Stimulated activated CD8-positive, alpha-beta memory T cell treated with anti-CD3 and anti-CD28 coated beads, Interleukin-15, amount 100 ng/mL, for 24 hours (primary cell): Measurements from ENCODE around the gene NUP42.
"Not testable (repeated sequence)": the region's sequence is repeated elsewhere in the genome, so short reads cannot be mapped to it uniquely, and the experiment has no call there.

Experiments used
- DNase-seq: peaks from one replicate; pipeline ENCODE4 v3.0.0-alpha.2; 2020; ENCODE audit warnings: low read depth

Gene NUP42

DNA sequence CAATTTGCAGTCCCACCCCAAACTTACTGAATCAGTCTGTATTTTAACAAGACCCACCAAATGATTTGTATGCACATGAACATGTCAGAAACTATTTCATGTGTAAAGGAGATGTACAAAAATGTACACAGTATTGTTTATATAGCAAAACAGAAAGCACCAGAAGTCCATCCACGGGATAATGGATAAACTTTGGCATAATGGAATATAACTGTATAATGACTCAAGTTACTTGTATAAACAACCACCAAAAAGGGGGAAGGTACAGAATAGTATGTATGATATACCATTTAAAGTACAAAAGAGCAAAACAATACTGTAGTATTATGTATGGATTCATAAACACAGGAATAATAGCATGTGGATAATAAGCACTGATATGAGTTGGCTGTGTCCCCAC, 22.4 kb downstream of the NUP42 start:
- DNase-seq, result no peak

DNA sequence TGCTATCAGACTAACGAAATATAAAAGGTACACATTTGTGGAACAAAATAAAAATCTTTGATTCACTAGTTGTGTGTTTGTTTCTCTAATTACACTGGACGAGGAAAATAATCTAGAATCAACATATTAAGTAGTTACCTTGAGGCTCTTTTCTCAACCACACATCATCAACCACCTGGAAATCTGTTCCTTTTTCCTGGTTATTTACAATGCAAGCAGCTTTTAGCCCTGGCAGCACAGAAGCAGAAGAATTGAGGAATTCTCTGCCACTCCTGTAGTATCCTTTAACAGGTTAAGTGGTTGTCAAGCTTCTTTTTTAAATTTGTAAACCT, 23.7 kb downstream of the NUP42 start:
- DNase-seq, result no peak

DNA sequence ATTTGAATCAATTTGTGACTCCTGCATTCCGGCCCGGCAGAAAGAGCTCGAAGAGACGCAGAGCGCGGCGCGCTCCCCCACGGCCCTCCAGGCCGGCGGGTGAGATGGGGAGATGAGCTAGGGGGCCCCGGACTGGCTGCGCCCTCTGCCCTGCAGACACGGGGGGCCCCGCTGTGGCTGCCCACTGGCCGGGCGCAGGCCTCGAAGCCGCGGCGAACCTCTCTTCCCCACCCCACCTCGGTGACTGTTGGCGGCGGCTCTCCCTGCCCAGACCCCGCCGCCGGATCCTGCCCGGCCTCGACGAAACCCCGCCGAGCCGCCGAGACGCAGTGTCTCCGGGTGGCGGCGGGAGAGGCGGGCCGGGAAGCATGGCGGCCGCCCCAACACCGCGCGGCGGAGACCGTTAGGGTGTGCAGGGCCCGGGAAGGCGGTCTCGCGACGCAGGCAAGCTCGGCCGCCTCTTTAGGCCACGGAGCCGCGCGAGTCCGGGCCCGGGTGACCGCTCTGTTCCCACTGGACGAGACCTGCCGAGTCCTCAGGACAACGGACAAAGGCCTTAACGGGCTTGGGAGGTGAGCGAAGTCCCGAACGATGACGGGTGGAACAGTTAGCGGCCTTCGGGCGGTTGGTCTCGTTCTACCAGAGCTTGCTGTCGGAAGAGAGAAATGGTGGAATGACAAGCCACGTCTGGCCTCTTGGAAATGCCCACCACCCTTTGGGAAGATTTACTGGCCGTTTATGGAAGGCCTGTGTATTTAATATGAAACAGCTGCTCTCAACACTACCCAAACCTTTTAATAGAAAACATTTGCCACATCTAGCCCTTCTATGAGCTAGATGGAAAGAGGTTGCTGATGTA, 24.3 kb downstream of the NUP42 start:
- no peak for DNase-seq

DNA sequence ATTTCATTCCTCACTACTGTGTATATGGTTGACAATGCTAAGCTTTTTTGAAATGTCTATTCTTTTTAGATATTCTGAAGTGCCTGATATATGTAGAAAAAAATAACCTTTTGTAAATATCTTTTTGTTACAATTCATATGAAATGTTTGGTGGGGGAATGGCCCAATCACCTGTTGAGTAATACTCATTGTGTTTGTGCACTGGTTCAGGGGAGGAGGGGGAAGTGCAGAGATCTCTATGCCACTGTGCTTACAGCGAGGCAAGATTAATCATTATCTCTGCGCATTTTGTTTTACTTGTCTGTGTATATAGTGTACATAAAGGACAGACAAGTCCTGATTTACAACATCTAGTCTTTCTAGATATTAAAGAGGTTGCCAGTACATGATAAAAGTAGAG, 25.2 kb downstream of the NUP42 start:
- DNase-seq, result no peak

DNA sequence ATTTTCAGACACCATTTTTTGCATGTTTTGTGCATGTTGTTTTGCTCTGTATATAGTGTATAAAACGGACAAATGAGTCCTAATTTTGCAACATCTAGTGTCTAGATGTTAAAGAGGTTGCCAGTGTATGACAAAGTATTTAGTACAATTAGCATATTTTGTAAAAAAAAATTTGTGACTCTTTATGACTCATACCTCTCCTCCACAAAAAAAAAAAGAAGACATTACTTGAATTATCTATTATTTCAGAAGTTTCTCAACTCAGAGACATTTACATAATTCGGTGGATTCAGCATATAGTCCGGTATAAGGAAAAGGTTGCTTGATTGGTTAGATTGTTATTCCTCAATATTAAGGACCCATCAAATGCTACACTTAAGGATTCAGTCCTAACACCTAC, 26.0 kb downstream of the NUP42 start:
- DNase-seq, result no peak

DNA sequence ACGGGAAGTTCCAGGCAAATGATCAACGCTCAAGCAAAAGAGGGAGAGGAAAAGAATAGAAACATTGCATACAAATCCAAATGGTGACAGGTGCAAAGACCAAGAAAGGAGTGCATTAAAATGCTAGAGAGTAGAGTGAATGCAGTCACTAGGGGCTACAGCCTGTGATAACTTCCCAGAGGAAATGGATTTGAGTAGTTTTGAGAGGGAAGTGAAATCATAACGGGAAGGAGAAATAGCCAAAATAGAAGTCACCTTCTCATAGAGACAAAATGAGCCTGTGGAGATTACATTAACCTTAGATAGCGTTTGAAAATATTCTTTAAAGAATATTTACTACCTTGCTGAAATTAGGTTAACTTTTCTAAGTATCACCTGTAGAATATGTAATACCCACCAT, 26.5 kb downstream of the NUP42 start:
- no peak for DNase-seq

- no peak for DNase-seq
Measured at GRCh38 chr7:23210506-23210905, 28.7 kb downstream of the NUP42 start.

DNA sequence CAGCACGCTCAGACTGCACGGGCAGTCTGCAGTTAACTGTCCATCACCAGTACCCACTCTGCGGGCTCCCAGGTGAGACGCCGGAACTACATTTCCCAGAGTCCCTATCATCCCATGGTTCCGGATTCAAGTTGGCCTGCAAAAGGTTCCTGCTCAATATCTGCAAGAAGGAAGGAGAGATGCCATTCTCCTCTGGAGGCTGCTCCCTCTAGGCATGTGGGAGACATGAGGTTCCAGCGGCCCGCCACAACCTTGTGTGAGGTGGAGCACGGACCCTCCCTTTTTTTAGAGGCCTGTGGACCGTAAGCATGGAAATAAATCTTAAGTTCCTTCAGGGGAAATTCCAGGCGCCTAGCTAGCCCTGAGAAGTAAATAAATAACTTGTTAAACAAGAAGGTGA, 29.7 kb downstream of the NUP42 start:
- DNase-seq, result no peak

DNA sequence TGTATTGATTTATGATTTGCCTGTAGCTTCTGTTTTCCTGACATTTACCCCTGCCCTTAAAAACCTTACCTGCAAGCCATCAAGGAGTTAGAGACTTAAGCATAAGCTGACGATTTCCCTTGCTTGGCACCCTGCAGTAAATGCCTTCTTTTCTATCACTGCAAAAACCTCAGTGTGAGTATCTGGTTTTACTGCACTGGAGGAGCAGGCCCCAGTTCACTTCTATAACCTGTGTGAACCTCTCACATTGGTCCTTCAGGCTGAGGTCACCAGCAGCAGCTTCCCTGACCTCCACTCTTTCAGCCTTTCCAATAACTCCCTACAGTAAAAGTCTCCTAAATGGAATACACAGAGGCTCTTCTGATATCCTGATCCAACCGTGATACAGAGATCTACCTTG, 30.5 kb downstream of the NUP42 start:
- DNase-seq, result no peak

GRCh38 chr7:23212841-23213240, 31.0 kb downstream of the NUP42 start:
- DNase-seq, result no peak

DNA sequence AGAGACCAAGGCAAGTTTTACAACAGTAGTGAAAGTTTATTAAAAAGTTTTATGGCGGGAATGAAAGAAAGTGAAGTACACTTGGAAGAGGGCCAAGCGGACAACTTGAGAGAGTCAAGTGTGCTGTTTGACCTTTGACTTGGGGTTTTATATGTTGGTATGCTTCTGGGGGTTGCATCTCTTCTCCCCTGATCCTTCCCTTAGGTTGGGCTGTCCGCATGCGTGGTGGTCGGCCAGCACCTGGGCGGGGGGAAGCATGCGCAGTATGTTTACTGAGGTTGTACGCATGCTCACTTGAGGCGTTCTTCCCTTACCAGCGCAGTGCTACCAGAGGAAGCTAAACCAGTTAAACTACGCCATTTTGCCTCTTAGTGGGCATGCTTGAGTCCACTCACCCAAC, 31.9 kb downstream of the NUP42 start:
- no peak for DNase-seq

DNA sequence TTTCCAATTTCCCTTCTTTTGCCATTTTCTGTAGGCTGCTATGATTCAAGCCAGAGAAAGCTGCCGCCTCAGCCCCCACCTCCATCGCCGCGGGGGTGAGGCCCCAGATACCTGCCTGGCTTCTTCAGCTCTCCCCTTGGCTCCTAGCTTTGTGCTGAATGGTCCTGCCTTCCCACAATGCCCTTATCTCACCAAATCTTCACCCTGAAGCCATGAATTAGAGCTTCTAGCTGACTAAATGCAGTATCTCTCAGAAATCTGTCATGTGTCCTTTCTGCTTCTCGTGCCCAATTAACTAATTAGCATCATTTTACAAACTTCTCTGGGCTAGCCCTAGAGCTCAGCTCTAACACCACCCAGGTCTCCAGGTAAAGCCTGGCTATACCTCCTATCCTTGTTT, 32.6 kb downstream of the NUP42 start:
- no peak for DNase-seq

GRCh38 chr7:23214938-23215337, 33.1 kb downstream of the NUP42 start:
- no peak for DNase-seq

GRCh38 chr7:23216021-23216420, 34.2 kb downstream of the NUP42 start:
- DNase-seq, result no peak

DNA sequence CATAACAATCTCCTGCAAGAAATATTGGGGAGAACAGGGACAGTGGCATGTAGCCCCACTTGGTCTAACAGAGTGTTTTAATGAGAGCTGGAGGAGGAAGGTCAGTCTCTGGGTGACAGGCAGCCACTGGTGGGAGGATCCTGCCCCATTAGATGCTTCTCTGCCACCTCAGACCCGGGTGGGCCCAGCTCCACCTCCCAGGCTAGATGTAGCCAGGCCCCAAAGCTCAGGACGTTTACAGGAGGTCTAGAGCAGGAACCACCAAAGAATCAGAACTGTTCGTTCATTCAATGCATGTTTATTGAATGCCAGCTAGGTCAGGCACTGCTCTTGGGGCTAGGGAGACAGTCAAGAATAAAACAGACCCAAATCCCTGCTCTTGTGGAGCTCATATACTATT, 36.3 kb downstream of the NUP42 start:
- DNase-seq, result no peak

DNA sequence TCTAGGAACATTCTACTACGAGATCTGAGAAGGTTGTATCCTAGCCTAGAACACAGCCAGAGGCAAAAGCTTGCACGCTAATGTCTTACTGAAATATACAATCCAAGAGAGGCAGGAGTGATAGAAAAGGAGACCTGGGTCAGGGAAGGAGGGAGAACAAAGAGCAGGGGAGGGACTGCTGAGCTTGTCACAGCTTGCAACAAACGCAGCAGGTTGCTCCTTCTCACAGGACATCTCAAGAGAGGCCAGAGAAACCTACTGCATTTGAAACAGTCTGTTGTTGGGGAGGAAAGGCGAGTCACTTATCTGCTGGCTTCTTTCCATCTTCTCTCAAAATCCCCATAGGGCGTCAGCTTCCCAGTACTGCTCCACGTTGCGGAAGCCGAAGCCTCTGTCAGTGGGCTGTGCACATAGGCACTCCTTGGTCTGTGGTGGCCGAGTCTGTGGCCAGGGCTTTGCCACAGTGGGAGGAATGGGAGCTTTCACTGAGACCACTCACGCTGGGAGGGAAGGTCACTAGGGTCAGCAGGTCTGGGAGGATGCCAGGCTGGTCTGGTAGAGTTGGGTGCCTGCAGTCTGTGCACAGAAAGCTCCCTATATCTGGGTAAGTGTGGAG, 39.0 kb downstream of the NUP42 start:
- no peak for DNase-seq

- no peak for DNase-seq
Measured at GRCh38 chr7:23222439-23223030, 40.7 kb downstream of the NUP42 start.

GRCh38 chr7:23224364-23224763, 42.5 kb downstream of the NUP42 start:
- not testable (repeated sequence) for DNase-seq

DNA sequence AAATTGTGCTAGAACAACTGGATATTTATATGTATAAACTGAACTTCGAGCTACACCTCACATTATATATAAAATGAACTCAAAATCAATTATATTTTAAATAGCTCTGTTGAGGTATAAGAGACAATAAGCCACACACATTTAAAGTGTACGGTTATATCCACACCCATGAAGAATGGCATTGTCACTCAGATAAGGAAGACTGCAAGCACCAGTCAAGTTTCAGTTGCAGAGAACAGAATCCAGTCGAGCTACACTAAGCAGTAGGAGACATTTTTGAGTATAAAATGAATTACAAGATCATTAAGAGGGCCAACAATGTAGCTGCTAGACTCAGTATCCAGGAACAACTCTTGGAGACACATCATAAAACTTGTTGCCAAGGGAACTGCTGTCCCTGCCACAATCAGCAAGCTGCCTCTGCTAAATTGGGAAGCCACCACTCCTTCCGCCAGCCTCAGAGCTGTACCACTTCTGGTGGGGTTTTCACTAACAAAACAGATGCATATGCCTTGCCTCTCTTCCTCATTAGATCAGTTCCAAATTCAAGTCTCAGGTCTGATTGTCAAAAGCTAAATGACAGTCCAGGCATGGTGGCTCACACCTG, 45.1 kb downstream of the NUP42 start:
- no peak for DNase-seq

GRCh38 chr7:23228412-23228811, 46.6 kb downstream of the NUP42 start:
- no peak for DNase-seq

DNA sequence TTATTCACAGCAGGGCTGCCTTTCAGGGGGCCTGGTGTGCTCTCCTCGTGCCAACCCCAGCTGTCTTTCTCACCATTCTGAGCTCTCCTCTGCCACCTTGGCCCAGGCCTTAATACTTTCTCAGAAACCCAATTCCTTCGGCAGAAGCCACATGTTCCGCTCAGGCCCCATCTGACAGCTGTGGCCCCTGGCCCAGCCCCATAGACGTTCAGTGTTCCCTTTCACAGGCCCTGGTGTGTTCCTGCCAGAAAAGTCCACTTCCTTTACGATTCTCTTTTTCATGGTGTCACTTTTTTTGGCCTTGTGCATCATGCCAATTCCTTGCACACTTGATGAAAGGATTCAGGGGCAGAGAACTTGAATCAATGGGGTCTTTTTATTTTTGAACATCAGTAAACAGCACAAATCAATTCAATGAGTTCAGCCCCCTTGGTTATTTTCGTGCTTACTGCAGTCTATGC, 48.8 kb downstream of the NUP42 start:
- DNase-seq, result no peak

GRCh38 chr7:23232966-23233365, 51.1 kb downstream of the NUP42 start:
- no peak for DNase-seq
